GM21529 (cell line): Measurements from ENCODE around the gene F11R.
"Not testable (repeated sequence)": the region's sequence is repeated elsewhere in the genome, so short reads cannot be mapped to it uniquely, and the experiment has no call there.

Experiments
- ATAC-seq: cut with Tn5 transposase; IDR thresholded peaks from one replicate; pipeline ENCODE4 v1.9.1; 2021; ENCODE audit not compliant: unreplicated experiment

F11R gene

GRCh38 chr1:160978510-160978927, 42.4 kb downstream of the F11R start:
- no peak for ATAC-seq

- no peak for ATAC-seq
These were observed 45.9 kb downstream of the F11R start for GRCh38 chr1:160975026-160975425.

GRCh38 chr1:160973491-160973890, 47.5 kb downstream of the F11R start:
- ATAC-seq, result no peak

GRCh38 chr1:160972939-160973338, 48.0 kb downstream of the F11R start:
- ATAC-seq, result no peak

GRCh38 chr1:160971618-160972056, 49.3 kb downstream of the F11R start:
- peak; percentile 71 for ATAC-seq

GRCh38 chr1:160963521-160963920, 57.4 kb downstream of the F11R start:
- no peak for ATAC-seq

GRCh38 chr1:160961419-160961818, 59.5 kb downstream of the F11R start:
- ATAC-seq, result no peak

GRCh38 chr1:160956966-160957365, 64.0 kb downstream of the F11R start:
- ATAC-seq, result no peak

GRCh38 chr1:160954158-160955104, 66.5 kb downstream of the F11R start, which contains the start of gene ITLN2:
Gene ITLN2 (minus strand): TSS chr1:160954809. CDS start chr1:160954741, 68 bp downstream.
- ATAC-seq, result no peak

- no peak for ATAC-seq
These were observed 67.9 kb downstream of the F11R start for GRCh38 chr1:160953030-160953429.

GRCh38 chr1:160952129-160952510, 68.8 kb downstream of the F11R start:
- no peak for ATAC-seq

- ATAC-seq, result peak; percentile 76
These were observed 69.4 kb downstream of the F11R start for GRCh38 chr1:160951443-160952128.

GRCh38 chr1:160950657-160951056, 70.3 kb downstream of the F11R start:
- no peak for ATAC-seq

- ATAC-seq, result no peak
These were observed 71.1 kb downstream of the F11R start for GRCh38 chr1:160949881-160950280.

GRCh38 chr1:160949216-160949880, 71.6 kb downstream of the F11R start:
- ATAC-seq, result not testable (repeated sequence)

- not testable (repeated sequence) for ATAC-seq
These were observed 73.7 kb downstream of the F11R start for GRCh38 chr1:160947174-160947759.

GRCh38 chr1:160945881-160946280, 75.1 kb downstream of the F11R start:
- ATAC-seq, result not testable (repeated sequence)
